HTR-8/SVneo (cell line): Measurements from ENCODE around the gene ERG.

Experiments
- DNase-seq: peaks from one replicate; pipeline ENCODE4 v3.0.0; 2011; ENCODE audit warnings: low spot score, mixed read lengths; ENCODE audit not compliant: insufficient read length
- FAIRE-seq: peaks from 2 replicates; lab custom pipeline; 2011; peaks lifted over from hg19 to GRCh38; lab: Jason Lieb, UNC

The ERG gene

GRCh38 chr21:38476385-38476784 is 21.9 kb downstream of the ERG start:
- FAIRE-seq = no peak

GRCh38 chr21:38475519-38475918 is 22.8 kb downstream of the ERG start:
- FAIRE-seq (no peak), DNase-seq (no peak)

More at GRCh38 chr21:38476385-38476784, 21.9 kb downstream of the ERG start:
- DNase-seq = no peak

- DNase-seq (no peak), FAIRE-seq (no peak)
Observed at GRCh38 chr21:38474796-38475195, 23.5 kb downstream of the ERG start.

GRCh38 chr21:38474124-38474523 is 24.2 kb downstream of the ERG start:
- DNase-seq (no peak), FAIRE-seq (no peak)

- FAIRE-seq (no peak), DNase-seq (no peak)
Observed at GRCh38 chr21:38472412-38473108, 25.7 kb downstream of the ERG start.

GRCh38 chr21:38471766-38472165 is 26.5 kb downstream of the ERG start:
- FAIRE-seq (no peak), DNase-seq (no peak)

GRCh38 chr21:38470755-38471154 is 27.5 kb downstream of the ERG start:
- no peak for FAIRE-seq
- no peak for DNase-seq

GRCh38 chr21:38469642-38470041 is 28.6 kb downstream of the ERG start:
- no peak for FAIRE-seq
- DNase-seq = no peak

- DNase-seq = no peak
- FAIRE-seq = no peak
Observed at GRCh38 chr21:38468989-38469388, 29.3 kb downstream of the ERG start.

GRCh38 chr21:38467911-38468310 is 30.4 kb downstream of the ERG start:
- no peak for DNase-seq
- no peak for FAIRE-seq

GRCh38 chr21:38467374-38467773 is 30.9 kb downstream of the ERG start:
- DNase-seq = no peak
- no peak for FAIRE-seq

GRCh38 chr21:38460171-38460742 is 38.0 kb downstream of the ERG start:
- FAIRE-seq (no peak), DNase-seq (no peak)

- FAIRE-seq (no peak), DNase-seq (no peak)
Observed at GRCh38 chr21:38459490-38459889, 38.8 kb downstream of the ERG start.

GRCh38 chr21:38455403-38455802 is 42.9 kb downstream of the ERG start:
- DNase-seq (no peak), FAIRE-seq (no peak)

GRCh38 chr21:38454702-38455101 is 43.6 kb downstream of the ERG start:
- no peak for FAIRE-seq
- DNase-seq = no peak

- FAIRE-seq (no peak), DNase-seq (no peak)
Observed at GRCh38 chr21:38454161-38454560, 44.1 kb downstream of the ERG start.

GRCh38 chr21:38448671-38449385 is 49.4 kb downstream of the ERG start:
- FAIRE-seq (no peak), DNase-seq (no peak)

- no peak for DNase-seq
Observed at GRCh38 chr21:38447611-38448010, 50.7 kb downstream of the ERG start.

GRCh38 chr21:38444691-38445090 is 53.6 kb downstream of the ERG start:
- DNase-seq (no peak), FAIRE-seq (no peak)

More at GRCh38 chr21:38447611-38448010, 50.7 kb downstream of the ERG start:
- FAIRE-seq = no peak

GRCh38 chr21:38443110-38443509 is 55.2 kb downstream of the ERG start:
- FAIRE-seq (no peak), DNase-seq (no peak)

- no peak for FAIRE-seq
- no peak for DNase-seq
Observed at GRCh38 chr21:38441153-38441552, 57.1 kb downstream of the ERG start.
